DND-41 (cell line): ENCODE data around the gene XIRP2.

ENCODE experiments used
- ATAC-seq: fragments of 200-7000 bp; cut with Tn5 transposase; 3 replicates; pipeline ENCODE4 v1.9.1; 2021; ENCODE audit warnings: low read depth; ENCODE audit not compliant: insufficient read depth
- DNase-seq: peaks from one replicate; pipeline ENCODE4 v3.0.0-alpha.2; 2020
- H2AFZ ChIP-seq: 2 replicates; pipeline ENCODE4 v1.6.0; 2012; ENCODE audit warnings: low read depth, low read length
- H3K27ac ChIP-seq: 2 replicates; pipeline ENCODE4 v1.5.1; 2012; ENCODE audit warnings: low read length, inconsistent platforms
- H3K27me3 ChIP-seq: fragments of 200-600 bp; sonication (generic); 2 replicates; pipeline ENCODE4 v1.6.0; 2012; ENCODE audit warnings: low read length, mild to moderate bottlenecking, inconsistent platforms; ENCODE audit not compliant: insufficient read depth, poor library complexity
- H3K36me3 ChIP-seq: 2 replicates; pipeline ENCODE4 v1.5.1; 2012; ENCODE audit warnings: low read length, inconsistent platforms; ENCODE audit not compliant: insufficient read depth
- H3K4me1 ChIP-seq: 2 replicates; pipeline ENCODE4 v1.5.1; 2012; ENCODE audit warnings: mild to moderate bottlenecking, low read length; ENCODE audit not compliant: insufficient read depth
- H3K4me2 ChIP-seq: 2 replicates; pipeline ENCODE4 v1.6.0; 2012; ENCODE audit warnings: mild to moderate bottlenecking, moderate library complexity, low read length, inconsistent platforms; ENCODE audit not compliant: insufficient read depth
- H3K4me3 ChIP-seq, 2 experiments: fragments of 200-600 bp in 1 of 2; shearing (Covaris generic) in 1 of 2; 2 replicates each; pipeline ENCODE4 v1.5.1; 2012 to 2016; ENCODE audit warnings: inconsistent platforms in 2 of 2, low read length in 2 of 2, mild to moderate bottlenecking in 2 of 2, low read depth in 1 of 2, moderate library complexity in 1 of 2
- H3K79me2 ChIP-seq: 2 replicates; pipeline ENCODE4 v1.6.0; 2012; ENCODE audit warnings: low read length, inconsistent platforms; ENCODE audit not compliant: insufficient read depth
- H3K9ac ChIP-seq: 2 replicates; pipeline ENCODE4 v1.6.0; 2012; ENCODE audit warnings: low read depth, mild to moderate bottlenecking, inconsistent platforms, low read length, moderate library complexity
- H3K9me3 ChIP-seq: 2 replicates; pipeline ENCODE4 v1.5.1; 2012; ENCODE audit warnings: low read length, moderate library complexity, mild to moderate bottlenecking, inconsistent platforms; ENCODE audit not compliant: insufficient read depth, severe bottlenecking
- H4K20me1 ChIP-seq: 2 replicates; pipeline ENCODE4 v1.6.0; 2012; ENCODE audit warnings: low read length; ENCODE audit not compliant: insufficient read depth
- EZH2 ChIP-seq: IDR thresholded peaks from 3 replicates; pipeline ENCODE4 v1.6.1; 2012; ENCODE audit warnings: borderline replicate concordance, low read depth, mild to moderate bottlenecking, moderate library complexity, low read length, inconsistent platforms; ENCODE audit not compliant: severe bottlenecking
- TF ChIP-seq, protein P1 (sequence below): IDR thresholded peaks from 2 replicates; pipeline ENCODE4 v1.5.1; 2012; ENCODE audit warnings: borderline replicate concordance, low read length, moderate library complexity, mild to moderate bottlenecking; ENCODE audit not compliant: poor library complexity, severe bottlenecking; ENCODE audit errors: extremely low read depth

The XIRP2 gene

DNA sequence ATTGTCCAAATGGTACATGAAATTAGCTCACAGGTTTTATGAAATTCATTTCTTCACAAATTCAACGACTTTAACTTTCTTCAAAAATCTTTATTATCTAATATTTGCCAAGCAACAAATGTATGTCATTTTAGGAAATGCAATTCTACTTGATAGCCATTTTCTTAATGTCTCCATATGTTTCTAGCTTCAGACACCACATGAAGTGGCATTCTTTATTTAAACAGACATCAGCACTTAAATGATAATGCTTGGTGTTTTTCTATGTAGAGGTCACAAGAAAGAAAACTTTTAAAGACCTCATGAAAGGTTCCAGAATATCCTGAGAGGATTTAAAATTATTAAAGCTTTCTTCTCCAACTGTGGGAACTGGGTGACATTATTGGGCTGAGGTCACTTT, 44.2 kb upstream of the XIRP2 start:
- Histone ChIP-seq H4K20me1 (no peaks in the 10 kb centered on the region), H3K36me3 (no peaks in the 10 kb centered on the region), H3K4me1 (no peaks in the 10 kb centered on the region), H3K9me3 (no peaks in the 10 kb centered on the region), H3K27me3 (no peaks in the 10 kb centered on the region), H3K4me2 (no peak overlapping the region), H3K4me3 (no peak overlapping the region), H3K79me2 (no peaks in the 10 kb centered on the region), H2AFZ (no peak overlapping the region), H3K27ac (no peak overlapping the region), H3K9ac (no peak overlapping the region)
- TF ChIP-seq, protein P1, sequence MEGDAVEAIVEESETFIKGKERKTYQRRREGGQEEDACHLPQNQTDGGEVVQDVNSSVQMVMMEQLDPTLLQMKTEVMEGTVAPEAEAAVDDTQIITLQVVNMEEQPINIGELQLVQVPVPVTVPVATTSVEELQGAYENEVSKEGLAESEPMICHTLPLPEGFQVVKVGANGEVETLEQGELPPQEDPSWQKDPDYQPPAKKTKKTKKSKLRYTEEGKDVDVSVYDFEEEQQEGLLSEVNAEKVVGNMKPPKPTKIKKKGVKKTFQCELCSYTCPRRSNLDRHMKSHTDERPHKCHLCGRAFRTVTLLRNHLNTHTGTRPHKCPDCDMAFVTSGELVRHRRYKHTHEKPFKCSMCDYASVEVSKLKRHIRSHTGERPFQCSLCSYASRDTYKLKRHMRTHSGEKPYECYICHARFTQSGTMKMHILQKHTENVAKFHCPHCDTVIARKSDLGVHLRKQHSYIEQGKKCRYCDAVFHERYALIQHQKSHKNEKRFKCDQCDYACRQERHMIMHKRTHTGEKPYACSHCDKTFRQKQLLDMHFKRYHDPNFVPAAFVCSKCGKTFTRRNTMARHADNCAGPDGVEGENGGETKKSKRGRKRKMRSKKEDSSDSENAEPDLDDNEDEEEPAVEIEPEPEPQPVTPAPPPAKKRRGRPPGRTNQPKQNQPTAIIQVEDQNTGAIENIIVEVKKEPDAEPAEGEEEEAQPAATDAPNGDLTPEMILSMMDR = no peak
- TF ChIP-seq EZH2 = no peak
- ATAC-seq (no peak), DNase-seq (no peak)

DNA sequence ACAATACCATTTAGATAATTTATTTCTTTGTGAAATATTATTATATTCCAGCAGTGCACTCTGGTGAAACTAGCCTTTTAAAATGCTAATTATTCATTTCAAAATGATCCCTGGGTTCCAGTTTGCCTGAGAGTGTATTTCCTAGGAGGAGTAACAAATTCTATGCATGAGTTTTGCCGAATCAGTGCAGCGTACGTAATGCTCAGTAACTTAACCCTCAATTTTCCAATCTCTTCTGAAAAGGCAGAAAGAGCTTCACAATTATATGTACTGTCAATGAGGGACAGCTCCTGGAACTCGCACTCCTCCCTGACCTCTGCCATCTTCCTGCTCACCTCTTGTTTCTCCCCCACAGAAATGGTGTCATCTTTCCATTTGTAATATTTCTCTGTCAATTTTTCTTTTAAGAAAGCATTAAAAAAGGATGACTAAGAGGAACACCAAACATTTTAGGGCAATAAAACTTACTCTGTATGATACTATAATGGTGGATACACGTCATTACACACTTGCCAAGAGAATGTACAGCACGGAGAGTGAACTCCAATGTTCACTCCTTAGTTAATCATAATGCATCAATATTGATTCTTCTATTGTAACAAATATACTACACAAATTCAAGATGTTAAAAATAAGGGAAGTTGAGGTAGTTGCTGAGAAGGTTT, 25.7 kb upstream of the XIRP2 start:
- no peaks in the 10 kb centered on the region for H4K20me1 ChIP-seq
- no peak for DNase-seq

DNA sequence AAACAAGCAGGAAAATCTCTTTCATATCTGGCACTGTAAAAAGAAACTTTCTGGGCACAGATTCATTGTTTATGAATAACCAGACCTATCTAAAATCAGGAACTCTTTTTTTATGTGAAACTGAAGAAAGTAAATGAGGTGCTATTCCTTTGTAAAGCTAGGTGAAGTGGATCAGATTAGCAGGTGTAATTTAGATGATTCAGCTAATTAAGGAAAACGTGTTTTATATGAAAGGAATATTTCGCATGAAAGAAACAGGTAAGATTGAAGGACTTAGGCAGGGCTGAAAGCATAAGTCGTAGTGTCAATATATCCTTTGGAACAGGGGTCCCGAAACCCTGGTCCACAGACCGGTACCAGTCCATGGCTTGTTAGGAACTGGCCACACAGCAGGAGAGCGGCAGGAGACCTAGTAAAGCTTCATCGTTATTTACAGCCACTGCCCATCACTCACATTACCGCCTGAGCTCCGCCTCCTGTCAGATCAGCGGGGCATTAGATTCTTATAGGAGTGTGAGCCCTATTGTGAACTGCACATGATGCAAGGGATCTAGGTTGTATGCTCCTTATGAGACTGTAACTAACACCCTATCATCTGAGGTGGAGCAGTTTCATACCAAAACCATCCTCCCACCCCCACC, 20.3 kb upstream of the XIRP2 start:
- H2AFZ ChIP-seq = no peak overlapping the region
- H3K79me2 ChIP-seq = no peaks in the 10 kb centered on the region
- H4K20me1 ChIP-seq = no peaks in the 10 kb centered on the region
- no peak overlapping the region for H3K27ac ChIP-seq
- H3K36me3 ChIP-seq = no peaks in the 10 kb centered on the region
- no peaks in the 10 kb centered on the region for H3K9me3 ChIP-seq
- H3K9ac ChIP-seq = no peak overlapping the region
- H3K27me3 ChIP-seq = no peaks in the 10 kb centered on the region
- H3K4me3 ChIP-seq = no peak overlapping the region
- ATAC-seq (no peak), DNase-seq (no peak)
- TF ChIP-seq, protein P1 = no peak
- no peak for TF ChIP-seq EZH2
- no peaks in the 10 kb centered on the region for H3K4me1 ChIP-seq
- no peak overlapping the region for H3K4me2 ChIP-seq

More for the DNA sequence above, 25.7 kb upstream of the XIRP2 start:
- Histone ChIP-seq H3K4me2 (no peak overlapping the region), H3K27me3 (no peaks in the 10 kb centered on the region), H3K4me3 (no peak overlapping the region), H3K79me2 (no peaks in the 10 kb centered on the region), H2AFZ (no peak overlapping the region), H3K27ac (no peak overlapping the region), H3K4me1 (no peaks in the 10 kb centered on the region), H3K9ac (no peak overlapping the region), H3K9me3 (no peaks in the 10 kb centered on the region), H3K36me3 (no peaks in the 10 kb centered on the region)
- ATAC-seq = no peak
- TF ChIP-seq, protein P1 = no peak
- TF ChIP-seq EZH2 = no peak
